ENCODE measurements around the gene EPB41L4B. TPM values are rescaled to one million over a fixed set of nuclear protein-coding genes. Genes with fewer than 3 reads are reported as not detected.
A peak's percentile ranks its signal among the peaks of the same experiment; 100 is the strongest.

EPB41L4B gene
- polyA plus RNA-seq, 10 donors = 4.0 to 12.7 (median 8.8) TPM

DNA sequence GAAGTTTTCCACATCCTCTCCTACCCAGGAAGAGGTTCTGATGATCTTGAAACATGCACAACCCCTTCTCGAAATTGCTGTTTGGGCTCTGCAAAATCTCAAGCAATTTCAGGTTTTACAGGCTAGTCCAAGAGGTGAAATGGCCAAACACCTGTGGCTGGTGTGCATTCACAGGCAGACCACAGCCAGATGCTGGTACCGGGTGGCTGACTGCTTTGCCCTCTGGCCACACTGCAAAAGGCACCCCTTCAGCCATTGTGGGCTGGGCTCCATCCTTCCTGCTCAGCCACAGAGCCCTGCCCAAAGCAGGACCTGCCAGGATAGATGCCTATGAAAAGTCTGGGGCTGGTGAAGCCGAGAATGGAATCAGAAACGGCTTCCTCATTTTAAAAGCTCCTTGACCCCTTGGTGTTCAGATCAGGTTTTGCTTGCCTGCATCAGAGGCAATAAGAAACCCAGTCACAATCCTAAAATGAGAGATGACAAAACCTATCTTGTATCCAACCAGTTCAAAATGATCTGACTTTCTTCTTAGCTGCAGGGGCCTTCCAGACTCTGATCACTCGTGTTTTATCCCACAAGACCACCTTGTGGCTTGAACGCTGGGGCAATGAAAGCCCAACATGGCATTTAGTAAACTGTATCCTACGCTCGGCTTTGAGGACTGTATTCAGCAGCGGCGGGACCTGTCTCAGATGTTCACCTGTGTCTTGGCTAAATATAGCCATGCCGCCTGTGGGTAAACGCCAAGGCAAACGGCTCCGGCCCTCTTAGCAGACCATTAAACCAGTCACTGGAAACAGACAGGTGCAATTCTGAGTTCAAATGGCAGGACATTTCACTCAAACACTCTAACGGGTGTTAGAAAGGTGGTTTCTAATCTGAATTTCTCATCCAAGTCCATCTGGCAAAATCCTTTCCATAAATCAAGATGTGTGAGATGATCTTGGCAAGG lies 49.6 kb downstream of the EPB41L4B start:
- no peak for DNase-seq

DNA sequence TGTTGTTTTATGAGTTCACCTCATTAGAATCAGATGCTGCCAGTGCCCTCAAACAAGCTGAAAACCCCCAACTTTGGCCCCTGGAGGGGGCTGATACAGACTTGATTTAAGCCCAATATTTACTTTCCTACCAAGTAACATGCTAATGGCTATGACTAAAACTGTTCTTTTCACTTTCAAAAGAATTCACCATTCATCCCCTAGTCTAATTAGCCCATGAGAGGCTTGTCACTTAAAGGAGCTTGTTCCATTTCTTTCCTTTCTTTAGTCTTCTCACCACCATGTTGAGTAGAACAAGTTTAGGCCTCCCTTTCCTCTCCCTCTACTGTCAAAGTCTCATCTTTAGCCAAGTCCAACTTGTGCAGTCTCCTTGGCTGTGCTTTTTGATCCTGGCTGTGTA lies 50.4 kb downstream of the EPB41L4B start:
- DNase-seq = no peak

DNA sequence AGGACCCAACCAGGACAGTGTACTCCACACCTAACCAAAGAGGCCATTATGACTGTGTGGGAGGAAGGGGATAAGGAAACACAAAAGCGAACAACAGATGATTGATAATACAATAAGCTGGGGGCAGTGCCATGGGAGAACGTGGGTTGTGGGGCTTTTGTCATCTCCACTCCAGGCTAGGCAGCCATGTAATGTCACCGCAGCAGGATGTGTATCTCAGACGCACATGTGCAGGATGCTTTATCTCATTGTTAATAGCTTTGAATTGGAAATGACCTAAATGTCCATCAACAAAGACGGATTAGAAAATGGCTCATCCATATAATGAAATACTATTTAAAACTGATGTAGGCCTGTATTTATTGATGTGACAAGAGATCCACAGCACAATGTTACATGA lies 51.0 kb downstream of the EPB41L4B start:
- DNase-seq = no peak

DNA sequence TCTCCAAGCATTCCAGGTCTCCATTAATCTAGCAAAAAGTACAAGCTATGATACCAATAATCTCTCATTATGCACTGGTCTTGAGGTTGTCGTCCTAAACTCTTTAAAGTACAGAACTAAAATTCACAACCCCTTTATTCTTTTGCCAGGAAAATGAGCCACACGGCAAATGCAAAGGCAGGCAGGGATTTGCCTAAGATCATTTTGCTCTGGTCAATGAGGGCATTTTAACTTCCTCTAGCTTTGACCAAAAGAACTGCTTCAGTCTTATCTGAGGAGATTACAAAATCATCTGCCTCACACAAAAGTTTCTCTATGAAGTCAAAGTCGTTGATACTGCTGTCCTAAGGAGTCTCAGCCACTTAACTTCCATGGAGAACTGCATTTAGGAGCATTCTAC lies 51.8 kb downstream of the EPB41L4B start:
- DNase-seq = no peak

DNA sequence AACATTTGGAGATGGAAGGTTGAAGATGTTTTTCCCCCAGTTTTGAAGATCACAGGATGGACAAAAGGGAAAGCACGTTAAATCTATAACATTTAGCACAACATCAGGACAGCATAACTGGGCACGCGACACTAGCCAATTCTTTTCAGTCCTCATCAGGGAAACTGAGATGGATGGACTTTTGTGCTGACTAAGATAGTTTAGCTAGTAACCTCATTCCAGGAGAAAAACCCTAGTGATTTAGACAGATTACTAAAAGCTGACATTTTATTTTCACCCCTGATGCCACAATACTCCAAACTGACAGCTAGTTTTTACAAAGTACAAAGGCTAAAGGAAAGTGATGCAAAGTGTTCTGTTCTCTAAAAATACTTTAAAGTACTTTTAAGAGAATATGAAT lies 53.3 kb downstream of the EPB41L4B start:
- DNase-seq = no peak

DNA sequence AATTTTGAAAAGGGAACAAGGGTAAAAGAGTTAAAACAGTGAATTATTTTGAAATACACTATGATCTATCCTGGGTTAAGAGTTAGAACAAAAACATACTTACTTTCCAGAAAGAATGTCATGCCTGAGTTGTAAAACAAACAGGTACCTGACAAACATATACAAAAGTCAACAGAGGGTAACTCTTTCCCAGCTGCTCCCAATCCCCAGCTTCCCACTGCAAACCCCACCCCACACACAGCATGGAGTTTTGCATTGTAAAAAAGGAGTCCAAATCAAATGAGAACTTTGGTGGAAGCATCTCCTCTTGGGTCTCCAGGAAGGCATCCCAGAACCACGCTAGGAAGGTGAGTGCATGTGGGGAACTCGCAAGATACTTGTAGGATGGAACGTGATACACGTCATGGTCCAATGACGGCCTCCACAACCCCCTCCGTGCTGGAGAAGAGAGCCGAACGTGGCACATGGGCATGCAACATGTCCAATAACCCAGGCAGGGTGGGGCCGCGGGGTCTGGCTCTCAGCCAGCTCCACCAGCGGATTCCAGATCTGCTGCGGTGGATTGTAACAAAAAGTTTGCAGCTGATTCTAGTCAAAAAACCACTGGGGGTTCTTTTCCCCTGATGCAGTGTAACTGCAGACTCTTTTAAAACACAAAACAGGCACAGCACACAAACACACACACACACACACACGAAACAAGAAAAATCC lies 55.8 kb downstream of the EPB41L4B start:
- peak in 2 of 3 donors; percentile 32 to 56 for DNase-seq

DNA sequence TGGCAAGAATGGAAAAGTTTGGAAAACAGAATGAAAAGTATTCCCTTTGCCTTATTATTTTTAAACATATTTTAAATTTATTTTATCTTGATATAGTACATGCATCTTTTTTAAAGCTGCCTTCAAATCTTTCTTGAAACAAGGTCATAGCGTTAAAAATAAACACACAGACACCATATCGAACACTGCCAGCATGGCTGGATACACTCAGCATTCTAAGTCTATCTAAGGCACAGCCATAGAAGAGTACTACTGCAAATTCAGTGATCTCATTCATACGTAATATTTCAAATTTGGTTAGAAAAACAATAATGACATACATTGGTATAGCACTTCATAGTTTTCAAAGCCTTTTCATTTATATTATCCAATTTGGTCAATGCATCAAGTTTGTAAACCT lies 57.5 kb downstream of the EPB41L4B start:
- no peak for DNase-seq

DNA sequence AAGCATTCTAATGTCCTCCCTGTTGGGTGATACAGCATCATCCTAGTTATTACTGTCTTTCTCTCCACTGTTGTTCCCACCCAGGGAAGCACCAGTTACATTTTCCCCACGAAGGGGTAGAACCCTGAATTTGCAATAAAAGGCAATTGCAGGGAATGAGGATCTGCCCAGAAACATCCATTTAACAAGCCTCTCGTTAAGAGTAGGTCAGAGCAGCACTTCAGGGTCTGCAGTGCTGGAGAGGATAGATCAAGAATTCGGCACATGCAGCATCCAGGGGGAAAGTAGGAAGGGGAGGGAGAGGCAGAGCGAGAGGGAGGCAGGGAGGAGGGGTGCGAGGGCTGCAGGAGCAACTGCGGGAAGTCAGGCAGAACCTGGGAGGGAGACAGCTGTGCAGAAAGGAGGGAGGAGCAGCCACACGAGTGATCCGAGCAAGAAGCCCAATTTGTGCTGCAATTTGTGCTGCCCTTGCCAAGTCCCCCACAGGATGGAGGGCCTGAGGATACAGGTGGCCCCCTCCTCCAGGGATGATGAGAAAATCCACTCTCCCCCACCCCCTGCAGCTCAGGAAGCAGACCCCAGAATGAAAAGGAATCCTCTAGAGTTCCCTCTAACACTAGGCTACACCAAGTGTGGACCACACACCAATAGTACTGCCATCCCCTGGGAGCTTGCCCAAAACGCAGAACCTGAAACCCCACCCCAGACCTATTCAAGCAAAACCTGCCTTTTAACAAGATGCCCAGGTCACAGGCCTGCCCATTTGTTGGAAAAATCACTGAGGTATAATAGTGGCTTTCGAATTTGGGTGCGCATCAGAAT lies 62.2 kb downstream of the EPB41L4B start:
- peak in 2 of 3 donors; percentile 34 to 71 for DNase-seq

DNA sequence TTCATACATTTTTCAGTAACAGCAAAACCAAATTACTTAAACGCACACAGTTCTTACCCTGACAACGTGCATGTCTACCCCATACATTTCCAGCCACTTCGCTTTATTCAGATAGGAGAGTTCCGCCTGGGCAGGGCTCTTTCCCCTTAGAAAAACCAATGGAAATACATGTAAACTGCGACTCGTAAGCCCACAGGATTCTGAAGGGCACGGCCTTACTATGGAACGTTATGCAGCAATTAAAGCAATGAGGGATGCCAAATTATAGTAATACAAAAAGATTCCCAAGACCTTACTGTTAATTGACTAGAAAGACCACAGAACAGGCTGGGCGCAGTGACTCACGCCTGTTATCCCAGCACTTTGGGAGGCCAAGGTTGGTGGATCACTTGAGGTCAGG lies 64.5 kb downstream of the EPB41L4B start:
- no peak for DNase-seq

DNA sequence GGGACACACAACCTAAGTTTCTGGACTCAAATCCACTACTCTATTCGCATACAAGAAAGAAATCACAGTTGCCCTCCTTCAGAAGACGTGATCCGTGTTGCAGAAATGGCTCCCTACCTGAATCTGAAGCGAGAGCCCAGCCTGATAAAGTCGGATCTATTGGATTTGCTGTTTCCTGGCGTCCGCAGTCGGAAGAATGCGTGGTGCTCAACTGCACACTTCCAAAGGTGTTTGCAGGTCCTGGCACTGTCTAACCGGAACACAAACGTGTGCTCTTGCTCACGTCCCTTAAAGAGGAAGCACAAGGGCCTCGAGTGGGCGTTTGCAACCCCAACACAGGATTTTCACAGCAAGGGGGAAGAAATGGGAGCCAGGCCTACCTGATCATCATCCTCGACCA lies 65.5 kb downstream of the EPB41L4B start:
- no peak for DNase-seq

DNA sequence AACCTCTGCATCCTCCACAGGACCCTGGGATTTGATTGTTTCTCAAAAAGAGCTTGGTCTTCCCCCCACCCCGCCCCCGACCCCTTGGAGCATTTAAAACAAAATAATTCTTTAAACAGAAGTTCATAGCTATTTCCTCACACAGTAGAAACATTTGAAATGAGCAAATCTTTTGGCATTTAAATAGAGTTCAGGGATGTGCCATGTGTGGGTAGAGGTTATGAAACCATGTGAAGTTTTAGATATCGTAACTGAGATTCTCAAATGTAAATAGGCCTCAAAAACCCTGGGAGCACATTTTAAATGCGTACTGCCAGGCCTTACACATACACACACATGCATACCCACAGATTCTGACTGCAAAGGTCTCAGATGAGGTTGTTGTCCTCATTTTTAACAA lies 66.5 kb downstream of the EPB41L4B start:
- DNase-seq = no peak

DNA sequence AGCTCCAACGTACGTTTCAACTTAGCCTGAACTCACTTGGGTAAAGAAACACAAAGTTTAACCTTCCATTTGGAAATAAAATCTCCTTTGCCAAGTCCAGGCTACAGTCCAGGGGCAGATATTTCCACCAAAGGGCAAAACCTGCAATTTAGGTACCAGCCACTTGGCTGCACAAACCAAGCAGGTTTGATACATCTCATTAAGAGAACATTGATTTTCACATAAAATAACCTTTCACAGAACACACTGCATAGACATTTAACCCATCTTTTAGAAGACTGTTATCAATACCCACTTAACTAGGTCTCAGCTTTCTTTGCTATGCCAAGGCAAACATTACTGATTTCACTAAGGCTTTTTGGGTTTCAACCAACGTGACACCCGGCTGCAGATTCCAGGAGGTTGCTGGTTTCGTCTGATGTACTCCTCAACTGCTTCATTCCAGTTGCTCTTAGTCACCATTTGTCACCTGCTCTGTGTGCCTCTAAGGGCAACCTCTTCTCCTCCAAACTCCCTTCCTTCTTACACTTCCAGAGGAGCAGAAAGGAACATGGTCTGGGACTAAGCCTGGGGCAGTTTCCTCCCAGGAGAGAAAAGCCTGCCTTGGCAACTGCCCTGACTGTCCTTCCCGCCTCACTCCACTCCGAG lies 67.1 kb downstream of the EPB41L4B start:
- no peak for DNase-seq

DNA sequence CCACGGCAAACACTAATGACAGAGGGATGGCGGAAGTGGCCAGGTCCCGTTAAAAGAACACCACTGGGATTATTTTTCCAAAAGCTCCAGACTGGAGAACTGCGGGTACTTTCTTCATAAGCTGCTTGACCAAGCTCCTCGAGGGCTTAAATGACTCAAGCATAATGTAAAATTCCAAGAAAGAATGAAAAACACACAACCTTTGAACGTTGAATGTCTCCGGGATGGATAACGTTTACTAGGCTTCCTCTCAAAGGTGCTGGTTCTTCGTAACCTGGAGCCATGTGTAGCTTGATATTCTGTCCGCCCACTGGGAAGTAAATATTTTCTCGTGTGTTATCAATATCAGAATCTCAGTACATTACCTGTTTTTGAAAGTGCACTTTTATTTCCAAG lies 67.6 kb downstream of the EPB41L4B start:
- no peak for DNase-seq

DNA sequence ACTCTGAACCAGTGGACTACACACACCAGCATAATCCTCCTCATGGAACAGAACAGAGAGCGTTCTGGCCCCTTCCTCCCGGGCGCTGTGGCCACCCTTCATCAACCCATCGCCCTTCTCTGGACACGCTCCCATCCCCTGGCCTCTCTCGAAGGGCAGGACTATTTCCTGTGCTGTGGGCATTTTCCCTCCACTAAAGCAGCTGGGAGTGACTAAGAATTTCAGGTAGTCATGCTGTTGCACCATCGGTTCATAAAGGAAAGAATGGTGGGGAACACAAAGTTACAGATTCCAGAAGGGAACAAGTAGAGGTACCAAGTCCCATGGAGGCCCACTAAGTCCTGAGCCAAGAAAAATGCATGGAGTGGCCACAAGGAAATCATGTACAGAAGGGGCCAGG lies 68.6 kb downstream of the EPB41L4B start:
- DNase-seq = no peak

DNA sequence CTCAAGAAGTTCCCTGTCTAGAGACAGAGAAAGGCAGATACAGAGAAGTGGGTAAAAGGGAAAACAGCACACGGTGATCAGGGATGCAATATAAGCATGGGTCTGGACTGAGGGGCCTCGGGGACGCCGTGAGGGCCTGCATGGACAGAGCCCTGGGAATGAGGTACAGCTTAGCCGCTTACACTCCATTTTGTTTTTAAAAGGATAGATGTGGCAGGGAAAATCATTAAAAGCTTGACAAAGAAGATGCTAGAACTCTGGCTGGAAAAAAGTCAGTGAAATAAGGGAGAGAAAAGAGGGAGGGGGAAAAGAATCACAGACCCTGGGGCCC lies 69.1 kb downstream of the EPB41L4B start:
- DNase-seq = no peak

DNA sequence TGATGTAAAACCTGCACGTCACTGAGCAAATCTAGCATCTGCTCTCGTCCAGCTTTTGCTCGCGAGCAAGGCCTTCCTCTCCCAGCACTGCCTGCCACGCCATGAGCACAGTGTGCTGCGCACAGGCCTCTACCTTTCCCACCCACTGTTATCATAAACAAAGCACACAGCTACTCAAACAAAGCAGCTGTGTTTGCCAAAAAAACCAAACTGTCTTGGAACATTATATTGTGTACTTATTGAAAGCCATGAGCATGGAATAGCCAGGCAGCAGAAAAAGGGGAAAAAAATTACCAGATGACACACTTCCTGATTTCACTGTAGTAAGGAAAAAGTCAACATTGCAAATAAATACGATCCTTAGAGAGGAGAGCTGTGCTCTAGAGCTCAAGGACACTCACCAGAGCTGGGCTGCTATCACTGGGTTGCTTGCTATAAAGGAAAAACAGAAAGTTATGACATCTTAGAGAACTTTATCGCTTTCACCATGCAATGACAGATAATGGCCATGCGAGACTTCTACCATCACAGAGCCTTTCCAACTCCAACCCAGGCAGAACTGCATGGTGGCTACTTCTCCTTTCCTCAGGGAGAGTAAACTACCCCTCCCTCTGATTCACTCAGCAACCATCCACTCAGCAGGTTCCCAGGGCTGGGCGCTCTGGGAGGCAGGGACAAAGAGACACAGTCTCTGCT lies 69.6 kb downstream of the EPB41L4B start:
- no peak for DNase-seq

DNA sequence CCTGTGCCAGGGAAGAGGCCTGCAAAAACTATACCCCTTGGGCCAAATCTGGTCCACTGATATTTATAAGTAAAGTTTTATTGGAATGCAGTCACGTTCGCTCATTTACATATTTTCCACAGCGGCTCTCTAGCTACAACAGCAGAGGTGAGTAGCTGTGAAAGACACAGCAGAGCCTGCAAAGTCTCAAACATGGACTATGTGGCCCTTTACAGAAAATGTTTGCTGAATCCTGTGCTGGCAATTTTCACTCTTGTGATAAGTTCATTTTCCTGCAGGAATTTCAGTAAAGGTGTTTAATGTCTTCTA lies 70.1 kb downstream of the EPB41L4B start:
- no peak for DNase-seq

DNA sequence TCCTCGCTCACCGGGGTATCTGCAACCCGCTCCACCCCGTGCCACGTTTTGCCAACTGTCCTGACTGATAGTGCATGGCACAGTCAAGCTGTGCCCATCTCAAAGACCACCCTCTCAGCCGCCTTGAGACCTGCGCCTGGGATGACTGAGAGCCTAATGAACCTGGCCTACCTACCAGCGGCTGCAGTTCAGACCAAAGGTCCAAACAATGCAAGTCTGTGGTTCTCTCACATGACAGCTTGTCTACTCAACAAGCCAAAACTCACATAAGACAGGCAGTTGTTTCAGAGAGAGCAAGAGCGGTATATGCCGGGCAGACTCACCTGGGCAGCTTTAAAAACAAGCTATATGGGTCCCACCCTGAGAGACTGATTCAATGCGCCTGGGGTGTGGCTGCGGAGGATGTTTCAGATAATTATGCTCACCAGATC lies 70.5 kb downstream of the EPB41L4B start:
- DNase-seq = no peak

DNA sequence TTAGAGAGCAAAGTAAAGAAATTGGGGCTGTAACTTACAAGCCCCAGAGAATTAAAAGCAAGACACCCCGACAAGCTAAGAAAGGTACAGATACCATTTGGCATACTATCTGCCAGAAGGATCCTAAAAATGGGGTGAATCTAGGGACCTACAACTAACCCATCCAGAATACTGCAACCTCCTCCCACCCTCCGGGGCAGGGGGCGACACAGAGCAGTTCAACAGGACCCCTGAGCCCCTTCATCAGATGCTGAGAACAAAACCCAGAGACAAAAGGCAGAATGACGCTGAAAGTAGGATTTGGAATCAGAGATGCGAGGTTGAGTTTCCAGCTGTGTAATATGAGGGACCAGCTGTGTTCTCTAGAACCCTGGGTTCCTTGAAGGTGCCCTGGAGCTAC lies 71.2 kb downstream of the EPB41L4B start:
- no peak for DNase-seq

DNA sequence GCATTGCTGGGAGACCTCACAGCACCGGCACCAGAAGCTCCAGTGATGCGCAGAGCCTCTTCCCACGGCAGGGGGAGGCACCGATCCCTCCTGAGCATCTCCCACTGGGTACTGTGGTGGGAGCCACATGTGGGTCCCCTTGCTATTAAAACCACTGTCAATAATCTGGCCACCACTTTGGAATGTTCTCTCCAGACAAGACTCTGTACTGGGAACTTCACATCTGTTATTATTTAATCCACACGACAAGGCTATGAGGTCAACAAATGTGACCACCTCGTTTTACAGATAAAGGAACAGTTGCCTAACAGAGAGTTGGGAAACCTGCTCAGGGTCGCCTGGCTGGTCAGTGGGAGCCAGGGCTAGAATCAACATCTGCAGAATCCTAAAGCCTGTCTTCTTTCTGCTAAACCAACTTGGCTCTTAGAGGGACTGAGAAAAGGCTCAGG lies 72.7 kb downstream of the EPB41L4B start:
- no peak for DNase-seq

DNA sequence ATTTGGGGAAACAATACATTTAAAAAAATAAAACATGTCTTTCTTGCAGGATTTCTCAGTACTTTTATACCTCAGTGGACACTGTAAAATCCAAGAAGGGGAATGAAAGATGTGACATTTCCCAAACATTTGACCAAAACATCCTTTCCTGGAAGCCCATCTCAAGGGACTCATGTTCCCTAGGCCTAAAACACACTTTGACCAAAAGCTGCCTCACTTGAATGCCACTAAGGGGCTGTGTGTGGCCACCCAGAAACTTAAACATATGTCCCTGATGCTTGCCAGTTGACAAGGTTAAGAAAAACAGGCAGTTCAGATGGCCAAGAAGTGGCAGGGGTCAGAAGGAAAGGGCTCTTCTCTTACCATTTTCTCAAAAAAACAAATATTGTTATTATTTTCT lies 73.6 kb downstream of the EPB41L4B start:
- no peak for DNase-seq

Measured in muscle of back (tissue), 11 donors.